Hepatocyte (in vitro differentiated cells): ENCODE data around the gene ARIH1. TPM values are rescaled to one million over a fixed set of nuclear protein-coding genes. Genes with fewer than 3 reads are reported as not detected.

Experiments
- DNase-seq: peaks from one replicate; pipeline ENCODE4 v3.0.0-alpha.2; 2016; ENCODE audit warnings: low spot score
- H2AFZ ChIP-seq: fragments of 200-600 bp; sonication (generic); 2 replicates; pipeline ENCODE4 v1.6.0; 2016; ENCODE audit warnings: antibody characterized with exemption, mild to moderate bottlenecking
- H3K27ac ChIP-seq: fragments of 200-600 bp; sonication (generic); 2 replicates; pipeline ENCODE4 v1.5.1; 2016; ENCODE audit warnings: mild to moderate bottlenecking
- H3K27me3 ChIP-seq: fragments of 200-600 bp; sonication (generic); 2 replicates; pipeline ENCODE4 v1.6.1; 2016
- H3K36me3 ChIP-seq: fragments of 200-600 bp; sonication (generic); replicated peaks from 2 replicates; pipeline ENCODE4 v1.5.1; 2016; ENCODE audit warnings: low read depth; ENCODE audit not compliant: insufficient read depth
- H3K4me1 ChIP-seq: fragments of 200-600 bp; sonication (generic); 2 replicates; pipeline ENCODE4 v1.5.1; 2016; ENCODE audit warnings: mild to moderate bottlenecking, moderate library complexity; ENCODE audit not compliant: insufficient read depth
- H3K4me2 ChIP-seq: fragments of 200-600 bp; sonication (generic); 2 replicates; pipeline ENCODE4 v1.6.0; 2016
- H3K4me3 ChIP-seq: fragments of 200-600 bp; sonication (generic); 2 replicates; pipeline ENCODE4 v1.5.1; 2016; ENCODE audit warnings: mild to moderate bottlenecking
- H3K79me2 ChIP-seq: fragments of 200-600 bp; sonication (generic); 2 replicates; pipeline ENCODE4 v1.6.0; 2017; ENCODE audit warnings: mild to moderate bottlenecking
- H3K9me2 ChIP-seq: fragments of 200-600 bp; sonication (generic); replicated peaks from 2 replicates; pipeline ENCODE4 v1.6.0; 2017; ENCODE audit warnings: mild to moderate bottlenecking; ENCODE audit not compliant: insufficient read depth
- H3K9me3 ChIP-seq: fragments of 200-600 bp; sonication (generic); 2 replicates; pipeline ENCODE4 v1.5.1; 2016; ENCODE audit warnings: low read depth, mild to moderate bottlenecking
- H4K20me1 ChIP-seq: fragments of 200-600 bp; sonication (generic); 2 replicates; pipeline ENCODE4 v1.6.0; 2016; ENCODE audit warnings: mild to moderate bottlenecking; ENCODE audit not compliant: insufficient read depth, poor library complexity, severe bottlenecking
- EZH2 ChIP-seq: fragments of 200-600 bp; sonication (generic); IDR thresholded peaks from 2 replicates; pipeline ENCODE4 v1.6.1; 2016; ENCODE audit warnings: antibody characterized with exemption, mild to moderate bottlenecking, borderline replicate concordance
- EZH2phosphoT487 ChIP-seq: fragments of 200-600 bp; sonication (generic); IDR thresholded peaks from one replicate; pipeline ENCODE4 v1.6.1; 2018; ENCODE audit warnings: antibody characterized with exemption, mild to moderate bottlenecking, low read depth, moderate library complexity; ENCODE audit not compliant: unreplicated experiment, severe bottlenecking
- WGBS: methylation state at CpG from one replicate; pipeline ENCODE4 v1.1.6; 2016; ENCODE audit warnings: low lambda C conversion rate; ENCODE audit errors: missing lambda C conversion rate; 5-methylcytosine and 5-hydroxymethylcytosine counted together
- polyA plus RNA-seq: library from polyadenylated mRNA; unstranded; fragments of >200 nt; fragmentation: Nextera tagmentation; extraction: Ambion mirVana; gene quantifications from 2 replicates; pipeline ENCODE4 v1.2.1, GENCODE V29; 2016
- total RNA-seq: library from RNA; depleted of rRNA; stranded (reverse); fragments of >200 nt; gene quantifications from 2 replicates; pipeline ENCODE4 v1.2.3, GENCODE V29; 2014
- TF ChIP-seq, protein P1 (sequence below): fragments of 200-600 bp; sonication (generic); IDR thresholded peaks from 2 replicates; pipeline ENCODE4 v1.5.1; 2016; ENCODE audit warnings: antibody characterized with exemption, mild to moderate bottlenecking; ENCODE audit not compliant: poor library complexity

Gene ARIH1
- total and polyA plus RNA-seq, 2 experiments from 2014 or later = 61.6 to 76.3 TPM

GRCh38 chr15:72554471-72555425 lies 80.6 kb downstream of the ARIH1 start:
- Histone ChIP-seq H3K36me3 (no peaks in the 10 kb centered on the region), H3K4me2 (no peak overlapping the region), H4K20me1 (peaks cover 31% of the 10 kb centered on the region), H3K4me3 (no peak overlapping the region), H3K9me2 (no peaks in the 10 kb centered on the region), H3K4me1 (no peaks in the 10 kb centered on the region), H2AFZ (no peak overlapping the region), H3K9me3 (no peaks in the 10 kb centered on the region), H3K27me3 (no peaks in the 10 kb centered on the region), H3K27ac (no peak overlapping the region), H3K79me2 (peaks cover 84% of the 10 kb centered on the region)
- DNase-seq = no peak
- no peak for TF ChIP-seq EZH2phosphoT487
- TF ChIP-seq, protein P1, sequence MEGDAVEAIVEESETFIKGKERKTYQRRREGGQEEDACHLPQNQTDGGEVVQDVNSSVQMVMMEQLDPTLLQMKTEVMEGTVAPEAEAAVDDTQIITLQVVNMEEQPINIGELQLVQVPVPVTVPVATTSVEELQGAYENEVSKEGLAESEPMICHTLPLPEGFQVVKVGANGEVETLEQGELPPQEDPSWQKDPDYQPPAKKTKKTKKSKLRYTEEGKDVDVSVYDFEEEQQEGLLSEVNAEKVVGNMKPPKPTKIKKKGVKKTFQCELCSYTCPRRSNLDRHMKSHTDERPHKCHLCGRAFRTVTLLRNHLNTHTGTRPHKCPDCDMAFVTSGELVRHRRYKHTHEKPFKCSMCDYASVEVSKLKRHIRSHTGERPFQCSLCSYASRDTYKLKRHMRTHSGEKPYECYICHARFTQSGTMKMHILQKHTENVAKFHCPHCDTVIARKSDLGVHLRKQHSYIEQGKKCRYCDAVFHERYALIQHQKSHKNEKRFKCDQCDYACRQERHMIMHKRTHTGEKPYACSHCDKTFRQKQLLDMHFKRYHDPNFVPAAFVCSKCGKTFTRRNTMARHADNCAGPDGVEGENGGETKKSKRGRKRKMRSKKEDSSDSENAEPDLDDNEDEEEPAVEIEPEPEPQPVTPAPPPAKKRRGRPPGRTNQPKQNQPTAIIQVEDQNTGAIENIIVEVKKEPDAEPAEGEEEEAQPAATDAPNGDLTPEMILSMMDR = no peak
- no peak for TF ChIP-seq EZH2
- 91% methylated on average over 8 of the region's 8 CpGs for WGBS

DNA sequence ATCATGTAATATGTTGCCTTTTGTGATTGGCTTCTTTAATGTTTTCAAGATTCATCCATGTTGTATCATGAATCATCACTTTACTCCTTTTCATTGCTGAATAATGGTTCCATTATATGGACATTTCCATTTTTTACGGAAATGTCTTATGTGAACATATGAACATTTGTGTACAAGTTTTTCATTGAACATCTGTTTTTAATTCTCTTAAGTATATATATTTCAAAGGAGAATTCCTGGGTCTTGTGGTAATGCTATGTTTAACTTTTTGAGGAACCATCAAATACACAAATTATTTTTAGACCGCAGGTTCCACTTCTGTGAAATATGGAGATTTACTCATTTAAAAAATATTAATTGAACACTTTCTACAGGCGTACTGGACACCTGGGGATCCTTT lies 85.7 kb downstream of the ARIH1 start:
- Histone ChIP-seq H3K79me2 (peaks cover 67% of the 10 kb centered on the region), H3K9me2 (no peaks in the 10 kb centered on the region)
- 88% methylated on average over 3 of the region's 3 CpGs for WGBS

GRCh38 chr15:72560458-72560857 lies 86.3 kb downstream of the ARIH1 start:
- WGBS = 92% methylated on average over 1 of the region's 1 CpG
- H3K79me2 ChIP-seq = peaks cover 67% of the 10 kb centered on the region

More for the DNA sequence above, 85.7 kb downstream of the ARIH1 start:
- no peak for DNase-seq
- no peak overlapping the region for H3K4me2 ChIP-seq
- peaks cover 37% of the 10 kb centered on the region for H4K20me1 ChIP-seq
- no peaks in the 10 kb centered on the region for H3K27me3 ChIP-seq
- no peak overlapping the region for H3K4me3 ChIP-seq
- H3K27ac ChIP-seq = no peak overlapping the region
- H3K9me3 ChIP-seq = no peaks in the 10 kb centered on the region
- no peaks in the 10 kb centered on the region for H3K36me3 ChIP-seq
- TF ChIP-seq, protein P1 = no peak
- no peak for TF ChIP-seq EZH2phosphoT487
- no peak for TF ChIP-seq EZH2
- H3K4me1 ChIP-seq = no peaks in the 10 kb centered on the region
- H2AFZ ChIP-seq = no peak overlapping the region

More at GRCh38 chr15:72560458-72560857, 86.3 kb downstream of the ARIH1 start:
- Histone ChIP-seq H3K9me2 (no peaks in the 10 kb centered on the region), H4K20me1 (peaks cover 33% of the 10 kb centered on the region), H3K4me1 (no peaks in the 10 kb centered on the region), H3K36me3 (no peaks in the 10 kb centered on the region), H3K4me2 (no peak overlapping the region), H2AFZ (no peak overlapping the region), H3K27ac (no peak overlapping the region), H3K27me3 (no peaks in the 10 kb centered on the region), H3K4me3 (no peak overlapping the region), H3K9me3 (no peaks in the 10 kb centered on the region)
- DNase-seq = no peak
- TF ChIP-seq, protein P1 = no peak
- TF ChIP-seq EZH2 = no peak
- no peak for TF ChIP-seq EZH2phosphoT487
